Liver (tissue), 3 donors: ENCODE data around the gene WDFY1.

Source experiments
- EGR1 ChIP-seq, 2 donors: IDR thresholded peaks; 2 replicates each; pipeline ENCODE4 v1.6.1; 2016 to 2018; ENCODE audit warnings: antibody characterized with exemption in 2 of 2, low read depth in 2 of 2
- FOXA1 ChIP-seq: IDR thresholded peaks from 2 replicates; pipeline ENCODE4 v1.6.1; 2016; ENCODE audit warnings: antibody characterized with exemption
- FOXA2 ChIP-seq: IDR thresholded peaks from 2 replicates; pipeline ENCODE4 v1.6.1; 2016; ENCODE audit warnings: antibody characterized with exemption
- GABPA ChIP-seq, 2 donors: IDR thresholded peaks in 1 of 2; conservative IDR thresholded peaks in 1 of 2; 2 replicates each; pipeline ENCODE4 v1.6.1; 2016; ENCODE audit warnings: antibody characterized with exemption in 2 of 2, mild to moderate bottlenecking in 1 of 2, moderate library complexity in 1 of 2
- JUND ChIP-seq, 2 donors: IDR thresholded peaks; 2 replicates each; pipeline ENCODE4 v1.6.1; 2016; ENCODE audit warnings: antibody characterized with exemption in 2 of 2
- RAD21 ChIP-seq, 2 donors: IDR thresholded peaks; 2 replicates each; pipeline ENCODE4 v1.6.1; 2016; ENCODE audit warnings: antibody characterized with exemption in 2 of 2, mild to moderate bottlenecking in 2 of 2
- SP1 ChIP-seq: IDR thresholded peaks from 2 replicates; pipeline ENCODE4 v1.6.1; 2018; ENCODE audit warnings: antibody characterized with exemption, mild to moderate bottlenecking
- TAF1 ChIP-seq: conservative IDR thresholded peaks from 2 replicates; pipeline ENCODE4 v1.6.1; 2016; ENCODE audit warnings: antibody characterized with exemption, mild to moderate bottlenecking
- YY1 ChIP-seq: IDR thresholded peaks from 2 replicates; pipeline ENCODE4 v1.6.1; 2016; ENCODE audit warnings: antibody characterized with exemption, mild to moderate bottlenecking
- TF ChIP-seq, protein P1 (sequence below): IDR thresholded peaks from 2 replicates; pipeline ENCODE4 v1.6.1; 2016; ENCODE audit warnings: antibody characterized with exemption
- TF ChIP-seq, protein P2 (sequence below): fragments of 150-350 bp; IDR thresholded peaks from 2 replicates; pipeline ENCODE4 v1.5.1; 2017; ENCODE audit warnings: improper control_type of control experiment, low read depth, low read length; ENCODE audit not compliant: missing input control
- TF ChIP-seq, protein P3 (sequence below): IDR thresholded peaks from 2 replicates; pipeline ENCODE4 v1.6.1; 2016; ENCODE audit warnings: antibody characterized with exemption, mild to moderate bottlenecking
- TF ChIP-seq, protein P4 (sequence below): IDR thresholded peaks from 2 replicates; pipeline ENCODE4 v1.6.1; 2016; ENCODE audit warnings: antibody characterized with exemption
- TF ChIP-seq, protein P5 (sequence below): IDR thresholded peaks from 2 replicates; pipeline ENCODE4 v1.6.1; 2016; ENCODE audit warnings: antibody characterized with exemption
- donor health status: healthy.
- donor health status: healthy.

DNA sequence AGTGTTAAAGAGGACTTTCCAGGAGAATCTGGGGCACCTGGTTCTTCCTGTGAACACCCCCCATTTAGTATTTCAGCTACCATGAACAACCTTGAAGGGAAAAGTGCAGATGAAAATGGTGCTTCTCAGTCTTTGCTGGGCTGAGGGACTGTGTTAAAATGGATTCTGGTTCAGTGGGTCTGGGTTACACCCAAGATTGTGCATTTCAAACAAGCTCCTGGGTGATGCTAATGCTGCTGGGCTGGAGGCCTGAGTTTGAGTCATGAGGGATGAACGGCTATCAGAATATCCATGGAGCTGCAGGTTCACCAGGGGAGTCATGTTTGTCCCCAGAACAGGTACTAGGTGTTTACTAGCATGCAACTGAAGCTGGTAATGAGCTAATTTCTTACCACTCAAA is 36.1 kb upstream of the WDFY1 start:
- TF ChIP-seq YY1 (no peak), SP1 (no peak), TAF1 (no peak), JUND (IDR thresholded peaks at IDR 0.05) (no peak), EGR1 (IDR thresholded peaks at IDR 0.05; ENCODE audit: low read depth in 2 of 2) (no peak), RAD21 (IDR thresholded peaks at IDR 0.05) (no peak), GABPA (IDR thresholded peaks at IDR 0.05 in 1 of 2, conservative IDR thresholded peaks at IDR 0.05 in 1 of 2) (no peak), FOXA1 (no peak), FOXA2 (no peak)
- TF ChIP-seq, protein P1, sequence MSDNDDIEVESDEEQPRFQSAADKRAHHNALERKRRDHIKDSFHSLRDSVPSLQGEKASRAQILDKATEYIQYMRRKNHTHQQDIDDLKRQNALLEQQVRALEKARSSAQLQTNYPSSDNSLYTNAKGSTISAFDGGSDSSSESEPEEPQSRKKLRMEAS = no peak
- TF ChIP-seq, protein P2, sequence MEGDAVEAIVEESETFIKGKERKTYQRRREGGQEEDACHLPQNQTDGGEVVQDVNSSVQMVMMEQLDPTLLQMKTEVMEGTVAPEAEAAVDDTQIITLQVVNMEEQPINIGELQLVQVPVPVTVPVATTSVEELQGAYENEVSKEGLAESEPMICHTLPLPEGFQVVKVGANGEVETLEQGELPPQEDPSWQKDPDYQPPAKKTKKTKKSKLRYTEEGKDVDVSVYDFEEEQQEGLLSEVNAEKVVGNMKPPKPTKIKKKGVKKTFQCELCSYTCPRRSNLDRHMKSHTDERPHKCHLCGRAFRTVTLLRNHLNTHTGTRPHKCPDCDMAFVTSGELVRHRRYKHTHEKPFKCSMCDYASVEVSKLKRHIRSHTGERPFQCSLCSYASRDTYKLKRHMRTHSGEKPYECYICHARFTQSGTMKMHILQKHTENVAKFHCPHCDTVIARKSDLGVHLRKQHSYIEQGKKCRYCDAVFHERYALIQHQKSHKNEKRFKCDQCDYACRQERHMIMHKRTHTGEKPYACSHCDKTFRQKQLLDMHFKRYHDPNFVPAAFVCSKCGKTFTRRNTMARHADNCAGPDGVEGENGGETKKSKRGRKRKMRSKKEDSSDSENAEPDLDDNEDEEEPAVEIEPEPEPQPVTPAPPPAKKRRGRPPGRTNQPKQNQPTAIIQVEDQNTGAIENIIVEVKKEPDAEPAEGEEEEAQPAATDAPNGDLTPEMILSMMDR = no peak
- TF ChIP-seq, protein P3, sequence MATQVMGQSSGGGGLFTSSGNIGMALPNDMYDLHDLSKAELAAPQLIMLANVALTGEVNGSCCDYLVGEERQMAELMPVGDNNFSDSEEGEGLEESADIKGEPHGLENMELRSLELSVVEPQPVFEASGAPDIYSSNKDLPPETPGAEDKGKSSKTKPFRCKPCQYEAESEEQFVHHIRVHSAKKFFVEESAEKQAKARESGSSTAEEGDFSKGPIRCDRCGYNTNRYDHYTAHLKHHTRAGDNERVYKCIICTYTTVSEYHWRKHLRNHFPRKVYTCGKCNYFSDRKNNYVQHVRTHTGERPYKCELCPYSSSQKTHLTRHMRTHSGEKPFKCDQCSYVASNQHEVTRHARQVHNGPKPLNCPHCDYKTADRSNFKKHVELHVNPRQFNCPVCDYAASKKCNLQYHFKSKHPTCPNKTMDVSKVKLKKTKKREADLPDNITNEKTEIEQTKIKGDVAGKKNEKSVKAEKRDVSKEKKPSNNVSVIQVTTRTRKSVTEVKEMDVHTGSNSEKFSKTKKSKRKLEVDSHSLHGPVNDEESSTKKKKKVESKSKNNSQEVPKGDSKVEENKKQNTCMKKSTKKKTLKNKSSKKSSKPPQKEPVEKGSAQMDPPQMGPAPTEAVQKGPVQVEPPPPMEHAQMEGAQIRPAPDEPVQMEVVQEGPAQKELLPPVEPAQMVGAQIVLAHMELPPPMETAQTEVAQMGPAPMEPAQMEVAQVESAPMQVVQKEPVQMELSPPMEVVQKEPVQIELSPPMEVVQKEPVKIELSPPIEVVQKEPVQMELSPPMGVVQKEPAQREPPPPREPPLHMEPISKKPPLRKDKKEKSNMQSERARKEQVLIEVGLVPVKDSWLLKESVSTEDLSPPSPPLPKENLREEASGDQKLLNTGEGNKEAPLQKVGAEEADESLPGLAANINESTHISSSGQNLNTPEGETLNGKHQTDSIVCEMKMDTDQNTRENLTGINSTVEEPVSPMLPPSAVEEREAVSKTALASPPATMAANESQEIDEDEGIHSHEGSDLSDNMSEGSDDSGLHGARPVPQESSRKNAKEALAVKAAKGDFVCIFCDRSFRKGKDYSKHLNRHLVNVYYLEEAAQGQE = no peak
- TF ChIP-seq, protein P4, sequence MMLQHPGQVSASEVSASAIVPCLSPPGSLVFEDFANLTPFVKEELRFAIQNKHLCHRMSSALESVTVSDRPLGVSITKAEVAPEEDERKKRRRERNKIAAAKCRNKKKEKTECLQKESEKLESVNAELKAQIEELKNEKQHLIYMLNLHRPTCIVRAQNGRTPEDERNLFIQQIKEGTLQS = no peak
- TF ChIP-seq, protein P5, sequence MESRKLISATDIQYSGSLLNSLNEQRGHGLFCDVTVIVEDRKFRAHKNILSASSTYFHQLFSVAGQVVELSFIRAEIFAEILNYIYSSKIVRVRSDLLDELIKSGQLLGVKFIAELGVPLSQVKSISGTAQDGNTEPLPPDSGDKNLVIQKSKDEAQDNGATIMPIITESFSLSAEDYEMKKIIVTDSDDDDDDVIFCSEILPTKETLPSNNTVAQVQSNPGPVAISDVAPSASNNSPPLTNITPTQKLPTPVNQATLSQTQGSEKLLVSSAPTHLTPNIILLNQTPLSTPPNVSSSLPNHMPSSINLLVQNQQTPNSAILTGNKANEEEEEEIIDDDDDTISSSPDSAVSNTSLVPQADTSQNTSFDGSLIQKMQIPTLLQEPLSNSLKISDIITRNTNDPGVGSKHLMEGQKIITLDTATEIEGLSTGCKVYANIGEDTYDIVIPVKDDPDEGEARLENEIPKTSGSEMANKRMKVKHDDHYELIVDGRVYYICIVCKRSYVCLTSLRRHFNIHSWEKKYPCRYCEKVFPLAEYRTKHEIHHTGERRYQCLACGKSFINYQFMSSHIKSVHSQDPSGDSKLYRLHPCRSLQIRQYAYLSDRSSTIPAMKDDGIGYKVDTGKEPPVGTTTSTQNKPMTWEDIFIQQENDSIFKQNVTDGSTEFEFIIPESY = no peak
